Mesodermal cell (in vitro differentiated cells): ENCODE measurements around the gene VSIG2.

ENCODE experiments used
- H3K27ac ChIP-seq: 2 replicates; pipeline ENCODE4 v1.7.0; 2013; ENCODE audit warnings: mild to moderate bottlenecking, low read depth, low read length, moderate library complexity; ENCODE audit not compliant: severe bottlenecking
- H3K36me3 ChIP-seq: 2 replicates; pipeline ENCODE4 v1.7.1; 2013; ENCODE audit warnings: mild to moderate bottlenecking, low read length, moderate library complexity; ENCODE audit not compliant: control insufficient read depth, insufficient read depth
- H3K4me1 ChIP-seq: one replicate; pipeline ENCODE4 v1.7.1; 2013; ENCODE audit warnings: mild to moderate bottlenecking, low read length; ENCODE audit not compliant: insufficient read depth, control insufficient read depth, poor library complexity, severe bottlenecking
- H3K4me3 ChIP-seq: 2 replicates; pipeline ENCODE4 v1.7.0; 2013; ENCODE audit warnings: low read length, control low read depth, mild to moderate bottlenecking; ENCODE audit not compliant: insufficient read depth, poor library complexity, severe bottlenecking; ENCODE audit errors: extremely low read depth
- H3K9me3 ChIP-seq: 2 replicates; pipeline ENCODE4 v1.7.1; 2013; ENCODE audit warnings: mild to moderate bottlenecking, low read length, moderate library complexity; ENCODE audit not compliant: control insufficient read depth
- WGBS, 2 experiments: methylation state at CpG; one replicate each; pipeline ENCODE4 v1.1.5; 2013; ENCODE audit warnings: missing lambda C conversion rate in 2 of 2; ENCODE audit not compliant: insufficient coverage in 2 of 2; 5-methylcytosine and 5-hydroxymethylcytosine counted together

VSIG2 gene

GRCh38 chr11:124747406-124748099 is 4.5 kb downstream of the VSIG2 start:
- H3K4me1 ChIP-seq: peaks cover 29% of the 10 kb centered on the region
- peaks cover 6% of the 10 kb centered on the region for H3K36me3 ChIP-seq
- no peak overlapping the region for H3K4me3 ChIP-seq
- peak overlapping the region; percentile 36 for H3K27ac ChIP-seq
- H3K9me3 ChIP-seq: no peaks in the 10 kb centered on the region
- WGBS, 2 experiments: 61 to 65% methylated on average over 12 to 14 of the region's 14 CpGs

- peaks cover 32% of the 10 kb centered on the region for H3K4me1 ChIP-seq
- H3K36me3 ChIP-seq: peaks cover 8% of the 10 kb centered on the region
- WGBS, 2 experiments: 4 to 13% methylated on average over 10 to 15 of the region's 37 CpGs
- H3K27ac ChIP-seq: no peak overlapping the region
- peak overlapping the region; percentile 23 for H3K4me3 ChIP-seq
- no peaks in the 10 kb centered on the region for H3K9me3 ChIP-seq
Observed at GRCh38 chr11:124746621-124747243, 5.3 kb downstream of the VSIG2 start.

GRCh38 chr11:124745835-124746620 is 6.0 kb downstream of the VSIG2 start:
- Histone ChIP-seq H3K4me1 (peaks cover 34% of the 10 kb centered on the region), H3K9me3 (no peaks in the 10 kb centered on the region), H3K36me3 (peaks cover 8% of the 10 kb centered on the region), H3K4me3 (peak overlapping the region; percentile 23), H3K27ac (no peak overlapping the region)
- WGBS, 2 experiments: 7 to 10% methylated on average over 22 to 28 of the region's 41 CpGs

GRCh38 chr11:124745270-124745834 is 6.7 kb downstream of the VSIG2 start:
- H3K4me3 ChIP-seq: peak overlapping the region; percentile 23
- peaks cover 8% of the 10 kb centered on the region for H3K36me3 ChIP-seq
- peaks cover 34% of the 10 kb centered on the region for H3K4me1 ChIP-seq
- 10 to 11% methylated on average over 16 to 25 of the region's 44 CpGs for WGBS, 2 experiments
- H3K27ac ChIP-seq: no peak overlapping the region
- H3K9me3 ChIP-seq: no peaks in the 10 kb centered on the region

- H3K9me3 ChIP-seq: no peaks in the 10 kb centered on the region
- WGBS, 2 experiments: 60 to 83% methylated on average over 1 of the region's 6 CpGs
- peaks cover 31% of the 10 kb centered on the region for H3K4me1 ChIP-seq
- H3K27ac ChIP-seq: no peak overlapping the region
- H3K36me3 ChIP-seq: peaks cover 4% of the 10 kb centered on the region
- H3K4me3 ChIP-seq: no peak overlapping the region
Observed at GRCh38 chr11:124743050-124743449, 9.0 kb downstream of the VSIG2 start.

GRCh38 chr11:124742555-124742954 is 9.5 kb downstream of the VSIG2 start:
- Histone ChIP-seq H3K27ac (no peak overlapping the region), H3K4me1 (peaks cover 31% of the 10 kb centered on the region), H3K9me3 (no peaks in the 10 kb centered on the region), H3K36me3 (peaks cover 4% of the 10 kb centered on the region), H3K4me3 (no peak overlapping the region)
- WGBS, 2 experiments: 94 to 95% methylated on average over 2 of the region's 2 CpGs

GRCh38 chr11:124740277-124740882 is 11.7 kb downstream of the VSIG2 start:
- Histone ChIP-seq H3K27ac (peak overlapping the region; percentile 6), H3K4me3 (peak overlapping the region; percentile 63), H3K9me3 (no peaks in the 10 kb centered on the region), H3K4me1 (peaks cover 18% of the 10 kb centered on the region), H3K36me3 (peaks cover 4% of the 10 kb centered on the region)
- WGBS, 2 experiments: 5 to 7% methylated on average over 26 to 32 of the region's 37 CpGs

GRCh38 chr11:124739479-124740276 is 12.4 kb downstream of the VSIG2 start, which contains the start of gene NRGN:
Gene NRGN, plus strand, starts transcription at chr11:124739942. Its CDS starts 143 bp downstream, at chr11:124740085.
- H3K4me1 ChIP-seq: peaks cover 18% of the 10 kb centered on the region
- H3K4me3 ChIP-seq: peak within 1 kb of the TSS; percentile 63
- 2 to 4% methylated on average over 23 to 38 of the region's 59 CpGs for WGBS, 2 experiments
- H3K27ac ChIP-seq: peak within 1 kb of the TSS; percentile 6
- H3K9me3 ChIP-seq: no peaks in the 10 kb centered on the region
- peaks cover 4% of the 10 kb centered on the region for H3K36me3 ChIP-seq

GRCh38 chr11:124738713-124739478 is 13.2 kb downstream of the VSIG2 start:
- 92 to 94% methylated on average over 14 to 18 of the region's 21 CpGs for WGBS, 2 experiments
- no peak overlapping the region for H3K4me3 ChIP-seq
- peaks cover 4% of the 10 kb centered on the region for H3K36me3 ChIP-seq
- H3K9me3 ChIP-seq: no peaks in the 10 kb centered on the region
- H3K4me1 ChIP-seq: peaks cover 18% of the 10 kb centered on the region
- no peak overlapping the region for H3K27ac ChIP-seq
